Osteocyte (in vitro differentiated cells): Measurements from ENCODE around the gene NOTCH1. TPM values are rescaled to one million over a fixed set of nuclear protein-coding genes. Genes with fewer than 3 reads are reported as not detected.

ENCODE experiments used
- DNase-seq: peaks from one replicate; pipeline ENCODE4 v3.0.0; 2021; ENCODE audit warnings: mixed read lengths; ENCODE audit not compliant: unreplicated experiment; ENCODE audit errors: extremely low spot score
- H3K27ac Mint-ChIP-seq: one replicate; pipeline ENCODE4 v1.8.0; 2021; ENCODE audit warnings: mild to moderate bottlenecking, mixed read lengths; ENCODE audit not compliant: unreplicated experiment
- H3K27me3 Mint-ChIP-seq: one replicate; pipeline ENCODE4 v1.8.0; 2021; ENCODE audit warnings: mixed read lengths; ENCODE audit not compliant: unreplicated experiment
- H3K36me3 Mint-ChIP-seq: one replicate; pipeline ENCODE4 v1.8.0; 2021; ENCODE audit warnings: mixed read lengths; ENCODE audit not compliant: unreplicated experiment
- H3K4me1 Mint-ChIP-seq: one replicate; pipeline ENCODE4 v1.8.0; 2021; ENCODE audit warnings: mixed read lengths; ENCODE audit not compliant: unreplicated experiment
- H3K4me3 Mint-ChIP-seq: one replicate; pipeline ENCODE4 v1.8.0; 2021; ENCODE audit warnings: mild to moderate bottlenecking, moderate library complexity, mixed read lengths; ENCODE audit not compliant: unreplicated experiment
- H3K9me3 Mint-ChIP-seq: one replicate; pipeline ENCODE4 v1.8.0; 2021; ENCODE audit warnings: mixed read lengths; ENCODE audit not compliant: unreplicated experiment
- total RNA-seq: library from RNA; stranded (reverse); gene quantifications from 2 replicates; pipeline ENCODE4 v1.2.1, GENCODE V29; 2021
- TF ChIP-seq, protein P1 (sequence below): fragments of 200-600 bp; sonication (generic); IDR thresholded peaks from 2 replicates; pipeline ENCODE4 v1.5.0; 2021; ENCODE audit warnings: antibody characterized with exemption, mild to moderate bottlenecking, moderate library complexity

NOTCH1 gene
- total RNA-seq, 1 donor from 2014 or later: 44.9 TPM

DNA sequence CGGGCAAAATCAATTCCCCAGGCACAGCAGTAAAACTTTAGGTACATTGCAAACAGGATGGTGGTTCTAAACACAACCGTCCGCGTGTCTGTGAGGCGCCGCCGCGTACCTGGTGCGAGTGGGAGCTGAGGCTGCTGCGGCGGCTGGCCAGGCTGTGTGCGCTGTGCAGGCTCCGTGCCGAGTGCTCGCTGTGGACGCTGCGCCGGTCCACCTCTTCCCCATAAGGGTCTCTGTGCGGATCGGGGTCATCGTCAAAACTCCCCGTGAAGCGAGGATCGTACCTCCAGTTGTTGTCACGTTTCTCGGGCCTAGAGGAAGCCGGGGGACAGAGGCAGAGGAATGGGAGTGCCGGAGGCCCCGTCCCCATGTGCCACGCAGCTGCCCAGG, 79.7 kb downstream of the NOTCH1 start:
- no peak overlapping the region for H3K27ac Mint-ChIP-seq
- no peak for DNase-seq
- TF ChIP-seq, protein P1, sequence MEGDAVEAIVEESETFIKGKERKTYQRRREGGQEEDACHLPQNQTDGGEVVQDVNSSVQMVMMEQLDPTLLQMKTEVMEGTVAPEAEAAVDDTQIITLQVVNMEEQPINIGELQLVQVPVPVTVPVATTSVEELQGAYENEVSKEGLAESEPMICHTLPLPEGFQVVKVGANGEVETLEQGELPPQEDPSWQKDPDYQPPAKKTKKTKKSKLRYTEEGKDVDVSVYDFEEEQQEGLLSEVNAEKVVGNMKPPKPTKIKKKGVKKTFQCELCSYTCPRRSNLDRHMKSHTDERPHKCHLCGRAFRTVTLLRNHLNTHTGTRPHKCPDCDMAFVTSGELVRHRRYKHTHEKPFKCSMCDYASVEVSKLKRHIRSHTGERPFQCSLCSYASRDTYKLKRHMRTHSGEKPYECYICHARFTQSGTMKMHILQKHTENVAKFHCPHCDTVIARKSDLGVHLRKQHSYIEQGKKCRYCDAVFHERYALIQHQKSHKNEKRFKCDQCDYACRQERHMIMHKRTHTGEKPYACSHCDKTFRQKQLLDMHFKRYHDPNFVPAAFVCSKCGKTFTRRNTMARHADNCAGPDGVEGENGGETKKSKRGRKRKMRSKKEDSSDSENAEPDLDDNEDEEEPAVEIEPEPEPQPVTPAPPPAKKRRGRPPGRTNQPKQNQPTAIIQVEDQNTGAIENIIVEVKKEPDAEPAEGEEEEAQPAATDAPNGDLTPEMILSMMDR: no peak
- no peaks in the 10 kb centered on the region for H3K9me3 Mint-ChIP-seq
- H3K4me1 Mint-ChIP-seq: no peaks in the 10 kb centered on the region
- H3K36me3 Mint-ChIP-seq: peaks cover 42% of the 10 kb centered on the region
- H3K4me3 Mint-ChIP-seq: no peak overlapping the region
- H3K27me3 Mint-ChIP-seq: no peaks in the 10 kb centered on the region

DNA sequence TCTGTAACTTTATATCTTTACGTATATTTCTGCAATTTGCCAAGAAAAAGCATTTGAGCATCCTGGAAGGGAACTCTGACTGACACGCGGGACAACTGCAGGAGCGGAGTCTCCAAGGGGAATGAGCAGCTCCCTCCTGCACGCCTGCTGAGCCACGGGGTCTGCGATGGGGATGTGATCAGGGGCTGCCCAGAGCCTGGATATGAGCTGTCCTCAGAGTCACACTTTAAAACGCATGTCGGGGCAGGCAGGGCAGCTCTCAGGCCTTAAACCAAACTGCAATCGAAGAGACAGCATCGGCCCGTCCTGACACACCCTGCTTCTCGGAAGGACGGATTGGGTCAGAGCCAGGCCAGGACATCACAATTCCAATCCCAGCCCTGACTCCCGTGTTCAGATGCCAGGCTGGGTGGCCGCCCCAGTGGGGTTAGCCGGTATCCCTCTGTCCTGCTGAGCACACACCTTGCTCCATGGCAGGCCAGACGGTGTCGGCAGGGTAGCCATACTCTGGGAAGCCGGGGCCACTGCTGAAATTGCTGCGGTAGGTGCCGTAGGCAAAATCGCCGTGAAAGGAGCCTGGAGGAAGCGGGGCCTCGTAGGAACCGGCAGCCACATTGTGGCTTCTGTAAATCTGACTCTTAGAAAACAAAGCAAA, 80.2 kb downstream of the NOTCH1 start:
- H3K4me1 Mint-ChIP-seq: no peaks in the 10 kb centered on the region
- H3K4me3 Mint-ChIP-seq: no peak overlapping the region
- peaks cover 40% of the 10 kb centered on the region for H3K36me3 Mint-ChIP-seq
- no peaks in the 10 kb centered on the region for H3K27me3 Mint-ChIP-seq
- H3K9me3 Mint-ChIP-seq: no peaks in the 10 kb centered on the region
- no peak overlapping the region for H3K27ac Mint-ChIP-seq
- DNase-seq: no peak
- TF ChIP-seq, protein P1: no peak

DNA sequence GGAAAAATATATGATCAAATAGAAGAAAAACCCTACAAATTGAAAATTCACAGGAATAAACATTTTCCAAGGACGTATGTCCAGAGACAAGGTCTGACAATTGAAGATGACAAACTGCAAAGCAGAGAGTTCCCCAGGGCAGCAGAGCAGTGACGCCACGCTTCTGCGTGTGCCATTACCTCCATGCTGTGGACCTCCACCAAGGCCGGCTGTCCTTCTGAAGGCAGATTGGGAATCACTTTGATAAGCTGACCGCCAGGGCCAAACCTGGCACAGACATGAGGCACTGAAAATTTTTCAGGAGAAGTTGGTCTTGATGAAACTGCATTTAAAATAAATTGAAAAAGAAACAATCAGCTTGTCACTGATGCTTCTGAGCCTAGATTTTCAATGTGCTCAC, 81.6 kb downstream of the NOTCH1 start:
- no peak overlapping the region for H3K4me3 Mint-ChIP-seq
- no peaks in the 10 kb centered on the region for H3K9me3 Mint-ChIP-seq
- H3K4me1 Mint-ChIP-seq: no peaks in the 10 kb centered on the region
- no peaks in the 10 kb centered on the region for H3K27me3 Mint-ChIP-seq
- DNase-seq: no peak
- H3K36me3 Mint-ChIP-seq: peaks cover 44% of the 10 kb centered on the region
- TF ChIP-seq, protein P1: no peak
- no peak overlapping the region for H3K27ac Mint-ChIP-seq

DNA sequence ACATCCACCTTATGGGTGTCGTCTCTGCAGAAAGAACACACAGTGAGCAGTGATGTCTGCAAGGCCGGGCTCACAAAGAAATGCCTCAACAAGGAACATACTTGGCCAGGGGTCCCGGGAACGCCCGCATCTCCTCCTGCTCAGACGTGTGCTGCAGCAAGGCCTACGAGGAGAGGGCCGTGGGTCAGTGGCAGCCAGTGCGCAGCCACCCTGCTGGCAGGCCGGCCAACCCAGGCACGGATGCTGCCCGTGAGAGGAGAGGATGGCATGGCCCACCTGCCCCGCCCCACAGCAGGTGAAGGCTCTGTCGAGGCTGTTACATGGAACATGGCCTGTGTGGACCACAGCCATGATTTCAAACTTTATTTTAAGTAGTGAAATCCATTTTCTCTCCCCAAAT, 82.3 kb downstream of the NOTCH1 start:
- H3K36me3 Mint-ChIP-seq: peaks cover 51% of the 10 kb centered on the region
- TF ChIP-seq, protein P1: no peak
- H3K9me3 Mint-ChIP-seq: no peaks in the 10 kb centered on the region
- H3K27me3 Mint-ChIP-seq: no peaks in the 10 kb centered on the region
- DNase-seq: no peak
- no peaks in the 10 kb centered on the region for H3K4me1 Mint-ChIP-seq
- no peak overlapping the region for H3K4me3 Mint-ChIP-seq
- H3K27ac Mint-ChIP-seq: no peak overlapping the region

DNA sequence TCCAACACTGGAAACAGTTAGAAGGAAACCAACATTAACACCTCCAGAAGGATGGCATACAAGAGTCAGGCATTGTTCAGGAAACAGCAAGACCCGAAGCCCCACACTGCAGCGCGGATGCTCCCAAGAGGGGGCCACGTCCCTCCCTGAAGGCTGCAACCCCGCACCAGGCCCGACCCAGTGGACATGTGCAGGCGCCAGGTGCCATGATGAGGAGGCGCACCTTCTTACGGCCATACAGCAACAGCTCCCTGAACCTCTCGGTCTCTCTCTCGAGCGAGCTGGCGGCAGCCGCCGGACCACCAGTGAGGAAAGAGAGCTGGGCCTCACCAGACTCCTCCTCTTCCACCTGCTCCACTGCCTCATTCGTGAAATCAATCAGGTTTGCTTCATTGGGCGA, 83.2 kb downstream of the NOTCH1 start:
- H3K36me3 Mint-ChIP-seq: peaks cover 55% of the 10 kb centered on the region

More for the DNA sequence above, 83.2 kb downstream of the NOTCH1 start:
- H3K4me1 Mint-ChIP-seq: no peaks in the 10 kb centered on the region
- TF ChIP-seq, protein P1: no peak
- H3K4me3 Mint-ChIP-seq: no peak overlapping the region
- H3K9me3 Mint-ChIP-seq: no peaks in the 10 kb centered on the region
- H3K27me3 Mint-ChIP-seq: no peaks in the 10 kb centered on the region
- no peak for DNase-seq
- no peak overlapping the region for H3K27ac Mint-ChIP-seq
